K562 (cell line): ENCODE results near the gene PPP2R3B. TPM values are rescaled to one million over a fixed set of nuclear protein-coding genes. Genes with fewer than 3 reads are reported as not detected.

Source experiments
- ATAC-seq: fragments of 200-7000 bp; cut with Tn5 transposase; 3 replicates; pipeline ENCODE4 v1.9.1; 2020; ENCODE audit warnings: moderate library complexity
- BruUV-seq: library from RNA; stranded (reverse); fragments of 400-500 nt; replicated peaks from 2 replicates; lab custom pipeline; 2021; lab: Mats Ljungman, UMichigan
- CTCF ChIA-PET: fragments of 300-600 bp; formaldehyde crosslinking; extraction: SDS; loops from one replicate; lab custom pipeline; 2021; ENCODE audit warnings: low intra/inter-chr PET ratio; lab: Yijun Ruan, JAX
- POLR2A ChIA-PET: fragments of 300-600, 350-650 bp; sonication (Branson Sonifier 250); formaldehyde crosslinking; extraction: SDS; loops from one replicate; lab custom pipeline; 2021; ENCODE audit warnings: antibody characterized with exemption, inconsistent platforms; lab: Yijun Ruan, JAX
- DNase-seq, 4 experiments: peaks; one replicate each; pipeline versions ENCODE4 v3.0.0 to v3.0.0-alpha.2; 2011 to 2018; ENCODE audit warnings: low spot score in 3 of 4, mixed read lengths in 3 of 4; ENCODE audit errors: extremely low read depth in 1 of 4
- FAIRE-seq: peaks from 2 replicates; lab custom pipeline; 2011; peaks lifted over from hg19 to GRCh38; lab: Jason Lieb, UNC
- H2AFZ ChIP-seq: 2 replicates; pipeline ENCODE4 v1.6.0; 2011; ENCODE audit warnings: low read depth, low read length, control low read depth, inconsistent platforms
- H3K27ac ChIP-seq: fragments of 200-600 bp; 3 replicates; pipeline ENCODE4 v1.8.0; 2011; ENCODE audit warnings: low read depth, mild to moderate bottlenecking, control low read depth, inconsistent platforms, low read length, moderate library complexity, mixed read lengths; ENCODE audit errors: extremely low read depth
- H3K27me3 ChIP-seq, 2 experiments: fragments of 300-600 bp in 1 of 2; 2 replicates in 1 of 2; 3 replicates in 1 of 2; pipeline versions ENCODE4 v1.6.0 to v1.8.0; 2011; ENCODE audit warnings: inconsistent platforms in 2 of 2, low read length in 2 of 2, mild to moderate bottlenecking in 1 of 2, mixed read lengths in 1 of 2, moderate library complexity in 1 of 2; ENCODE audit not compliant: control insufficient read depth in 2 of 2, insufficient read depth in 2 of 2
- H3K36me3 ChIP-seq: fragments of 300-600 bp; 3 replicates; pipeline ENCODE4 v1.8.0; 2011; ENCODE audit warnings: mild to moderate bottlenecking, low read length, inconsistent platforms; ENCODE audit not compliant: control insufficient read depth, insufficient read depth
- H3K4me1 ChIP-seq, 2 experiments: fragments of 200-600 bp in 1 of 2; replicated peaks in 1 of 2; 2 replicates in 1 of 2; 3 replicates in 1 of 2; pipeline versions ENCODE4 v1.5.1 to v1.8.0; 2011; ENCODE audit warnings: inconsistent platforms in 2 of 2, low read length in 2 of 2, mild to moderate bottlenecking in 1 of 2, mixed read lengths in 1 of 2, moderate library complexity in 1 of 2; ENCODE audit not compliant: control insufficient read depth in 2 of 2, insufficient read depth in 2 of 2
- H3K4me2 ChIP-seq: 2 replicates; pipeline ENCODE4 v1.6.1; 2011; ENCODE audit warnings: low read length, control low read depth, inconsistent platforms, mixed read lengths; ENCODE audit not compliant: insufficient read depth
- H3K4me3 ChIP-seq: fragments of 200-600 bp; sonication (generic), shearing (Covaris generic); 2 replicates; pipeline ENCODE4 v1.5.1; 2016; ENCODE audit warnings: control low read depth, inconsistent platforms
- H3K79me2 ChIP-seq: fragments of 200-600 bp; 3 replicates; pipeline ENCODE4 v1.8.0; 2011; ENCODE audit warnings: low read length, inconsistent platforms; ENCODE audit not compliant: control insufficient read depth, insufficient read depth
- H3K9ac ChIP-seq, 2 experiments: 2 replicates each; pipeline versions ENCODE4 v1.6.0 to v1.6.1; 2011; ENCODE audit warnings: low read depth in 2 of 2, low read length in 2 of 2, control low read depth in 1 of 2, inconsistent platforms in 1 of 2, mild to moderate bottlenecking in 1 of 2, mixed read lengths in 1 of 2; ENCODE audit not compliant: insufficient read depth in 1 of 2
- H3K9me1 ChIP-seq: one replicate; pipeline ENCODE4 v1.6.0; 2011; ENCODE audit warnings: inconsistent platforms, mild to moderate bottlenecking, low read length, moderate library complexity; ENCODE audit not compliant: control insufficient read depth, insufficient read depth
- H3K9me3 ChIP-seq: replicated peaks from 2 replicates; pipeline ENCODE4 v1.5.1; 2011; ENCODE audit warnings: low read depth, low read length, inconsistent platforms; ENCODE audit not compliant: control insufficient read depth, insufficient read depth
- H4K20me1 ChIP-seq: replicated peaks from 2 replicates; pipeline ENCODE4 v1.6.1; 2011; ENCODE audit warnings: low read length, inconsistent platforms, mixed read lengths; ENCODE audit not compliant: control insufficient read depth, insufficient read depth
- HMG20B ChIP-seq: fragments of 250-450 bp; sonication (Bioruptor Pico); IDR thresholded peaks from 2 replicates; pipeline ENCODE4 v1.5.0; 2021; ENCODE audit warnings: mild to moderate bottlenecking
- MAFG ChIP-seq: fragments of 450-650 bp; conservative IDR thresholded peaks from 2 replicates; pipeline ENCODE4 v1.6.1; 2016; ENCODE audit warnings: missing genetic modification characterization, missing compliant biosample characterization
- POLR2G ChIP-seq: fragments of 200-400 bp; formaldehyde crosslinking; IDR thresholded peaks from 2 replicates; pipeline ENCODE4 v1.6.1; 2017; ENCODE audit warnings: low read depth, mild to moderate bottlenecking, antibody characterized with exemption, low read length, moderate library complexity
- ZBTB33 ChIP-seq: sonication (generic); formaldehyde crosslinking; IDR thresholded peaks from 2 replicates; pipeline ENCODE4 v1.8.1; 2023; ENCODE audit warnings: mild to moderate bottlenecking, missing genetic modification reagents
- WGBS: fragments of 100-300 bp; shearing (Covaris generic); methylation state at CpG from one replicate; pipeline ENCODE4 v1.1.6; 2016; ENCODE audit warnings: low coverage, mixed read lengths; ENCODE audit not compliant: insufficient coverage; ENCODE audit errors: missing lambda C conversion rate; 5-methylcytosine and 5-hydroxymethylcytosine counted together
- in situ Hi-C: fragments of 300-500 bp; cut with MboI; formaldehyde crosslinking; loops from 4 replicates; pipeline ENCODE4 v1.15.0; 2018; ENCODE audit warnings: inconsistent platforms, mixed read lengths
- intact Hi-C: fragments of 100-400 bp; cut with micrococcal nuclease; formaldehyde crosslinking; loops from 2 replicates; pipeline ENCODE4 v1.14.2; 2022
- polyA plus RNA-seq, 8 experiments: library from polyadenylated mRNA; depleted of rRNA in 4 of 8; stranded (reverse) in 5 of 8; unstranded in 3 of 8; fragments of >200 nt; fragmentation: Nextera tagmentation in 2 of 8; fragmentation: Illumina TruSeq in 1 of 8; extraction: Ambion mirVana in 2 of 8; extraction: Trizol in 1 of 8; gene quantifications; 2 replicates each; pipeline versions ENCODE4 v1.2.1 to v1.2.3, GENCODE V29; 2011 to 2014; ENCODE audit warnings: inconsistent platforms in 1 of 8, missing spikeins in 1 of 8
- total RNA-seq, 7 experiments: library from RNA; depleted of rRNA in 6 of 7; stranded (reverse); fragments of >200 nt in 6 of 7; fragmentation: Illumina TruSeq in 2 of 7; extraction: Trizol in 2 of 7; gene quantifications; 2 replicates each; pipeline versions ENCODE4 v1.2.1 to v1.2.3, GENCODE V29; 2011 to 2021; ENCODE audit warnings: low replicate concordance in 1 of 7

Gene PPP2R3B
- total and polyA plus RNA-seq, 9 of the 15 experiments (the other 6 are each of a cell fraction or from before 2014, with no cell fraction given), result 0.04 to 18.2 (median 8.2) TPM; not detected in 1

- H3K4me2 ChIP-seq, result no peak overlapping the region
- ChIA-PET CTCF (no interaction called here), POLR2A (no interaction called here)
- 97% methylated on average over 7 of the region's 58 CpGs for WGBS
- no peaks in the 10 kb centered on the region for H4K20me1 ChIP-seq
- H3K4me3 ChIP-seq, result no peak overlapping the region
- no peak for FAIRE-seq
- H2AFZ ChIP-seq, result no peak overlapping the region
- H3K79me2 ChIP-seq, result no peaks in the 10 kb centered on the region
- no peaks in the 10 kb centered on the region for H3K9me1 ChIP-seq
- peaks cover 0 to 9% of the 10 kb centered on the region in 2 experiments; a peak in 2 of 5 replicates for H3K4me1 ChIP-seq
- DNase-seq, result no peak
- H3K27me3 ChIP-seq, result no peaks in the 10 kb centered on the region
- H3K27ac ChIP-seq, result no peak overlapping the region
- no TSS peak for BruUV-seq
- intact Hi-C loops, result no loop called here
- no peak overlapping the region for H3K9ac ChIP-seq
- peaks cover 59% of the 10 kb centered on the region for H3K36me3 ChIP-seq
- H3K9me3 ChIP-seq, result no peaks in the 10 kb centered on the region
- TF ChIP-seq ZBTB33, result 0 out of 2 replicates have a peak, but pooled peaks have one; percentile 20
- TF ChIP-seq MAFG (tag), result no peak
- TF ChIP-seq HMG20B, result no peak
- peak; percentile 46 for TF ChIP-seq POLR2G
- in situ Hi-C loops, result no loop called here
- no peak for ATAC-seq
Observed at GRCh38 chrX:307261-308111, 79.2 kb downstream of the PPP2R3B start.
